HepG2 (cell line): ENCODE data around the gene CDK7. TPM values are rescaled to one million over a fixed set of nuclear protein-coding genes. Genes with fewer than 3 reads are reported as not detected.

Source experiments
- ATAC-seq: fragments of 200-7000 bp; cut with Tn5 transposase; 3 replicates; pipeline ENCODE4 v1.9.1; 2020; ENCODE audit warnings: mild to moderate bottlenecking, moderate library complexity
- BruUV-seq: library from RNA; stranded (reverse); fragments of 400-500 nt; replicated peaks from 2 replicates; lab custom pipeline; 2021; lab: Mats Ljungman, UMichigan
- CTCF ChIA-PET: fragments of 300-600 bp; formaldehyde crosslinking; extraction: SDS; loops from one replicate; lab custom pipeline; 2021; ENCODE audit warnings: low total read pairs, inconsistent platforms, low intra/inter-chr PET ratio; lab: Yijun Ruan, JAX
- POLR2A ChIA-PET: fragments of 350-600 bp; sonication (Branson Sonifier 250); formaldehyde crosslinking; loops from one replicate; lab custom pipeline; 2020; ENCODE audit warnings: antibody characterized with exemption, inconsistent platforms; lab: Yijun Ruan, JAX
- DNase-seq: peaks from one replicate; pipeline ENCODE4 v3.0.0-alpha.2; 2015; ENCODE audit warnings: low spot score
- FAIRE-seq: peaks from 3 replicates; lab custom pipeline; 2011; peaks lifted over from hg19 to GRCh38; lab: Jason Lieb, UNC
- H2AFZ ChIP-seq: one replicate; pipeline ENCODE4 v1.6.1; 2011; ENCODE audit warnings: low read length, inconsistent platforms
- H3K27ac ChIP-seq: fragments of 300-600 bp; 3 replicates; pipeline ENCODE4 v1.8.0; 2011; ENCODE audit warnings: mixed run types, mild to moderate bottlenecking, mixed read lengths, low read length, inconsistent platforms; ENCODE audit not compliant: insufficient read depth; ENCODE audit errors: extremely low read length
- H3K27me3 ChIP-seq, 2 experiments: fragments of 200-600 bp in 1 of 2; 2 replicates in 1 of 2; 3 replicates in 1 of 2; pipeline versions ENCODE4 v1.6.0 to v1.8.0; 2011; ENCODE audit warnings: low read length in 2 of 2, mild to moderate bottlenecking in 2 of 2, moderate library complexity in 2 of 2, inconsistent platforms in 1 of 2; ENCODE audit not compliant: insufficient read depth in 2 of 2, control insufficient read depth in 1 of 2
- H3K36me3 ChIP-seq, 2 experiments: fragments of 200-600 bp in 1 of 2; replicated peaks in 1 of 2; 2 replicates in 1 of 2; 3 replicates in 1 of 2; pipeline versions ENCODE4 v1.5.1 to v1.8.0; 2011; ENCODE audit warnings: low read length in 2 of 2, inconsistent platforms in 1 of 2; ENCODE audit not compliant: insufficient read depth in 2 of 2, control insufficient read depth in 1 of 2
- H3K4me1 ChIP-seq: 2 replicates; pipeline ENCODE4 v1.5.1; 2012; ENCODE audit warnings: low read length, inconsistent platforms; ENCODE audit not compliant: insufficient read depth
- H3K4me2 ChIP-seq: 2 replicates; pipeline ENCODE4 v1.6.0; 2011; ENCODE audit warnings: low read depth, low read length, inconsistent platforms
- H3K4me3 ChIP-seq, 3 experiments: fragments of 200-600 bp in 1 of 3; sonication (generic), shearing (Covaris generic) in 1 of 3; replicated peaks in 1 of 3; 2 replicates each; pipeline ENCODE4 v1.5.1; 2011 to 2016; ENCODE audit warnings: low read length in 3 of 3, inconsistent platforms in 2 of 3, low read depth in 2 of 3, mild to moderate bottlenecking in 2 of 3, control low read depth in 1 of 3, mixed read lengths in 1 of 3; ENCODE audit not compliant: insufficient read depth in 1 of 3
- H3K79me2 ChIP-seq: one replicate; pipeline ENCODE4 v1.6.1; 2011; ENCODE audit warnings: low read length, inconsistent platforms; ENCODE audit not compliant: insufficient read depth
- H3K9ac ChIP-seq: 2 replicates; pipeline ENCODE4 v1.6.0; 2011; ENCODE audit warnings: mild to moderate bottlenecking, low read depth, low read length, inconsistent platforms; ENCODE audit not compliant: insufficient read depth
- H3K9me3 ChIP-seq: 2 replicates; pipeline ENCODE4 v1.5.1; 2012; ENCODE audit warnings: mild to moderate bottlenecking, low read length
- H4K20me1 ChIP-seq: 2 replicates; pipeline ENCODE4 v1.6.0; 2011; ENCODE audit warnings: inconsistent platforms, mild to moderate bottlenecking, low read length, moderate library complexity; ENCODE audit not compliant: insufficient read depth
- ATF1 ChIP-seq: IDR thresholded peaks from 2 replicates; pipeline ENCODE4 v1.6.1; 2016; ENCODE audit warnings: mild to moderate bottlenecking, control low read depth
- ATRX ChIP-seq: sonication (generic); formaldehyde crosslinking; IDR thresholded peaks from 2 replicates; pipeline ENCODE4 v1.4.0; 2020; ENCODE audit warnings: missing genetic modification reagents, borderline replicate concordance
- BCLAF1 ChIP-seq: fragments of 450-650 bp; IDR thresholded peaks from 2 replicates; pipeline ENCODE4 v1.6.1; 2017; ENCODE audit warnings: mild to moderate bottlenecking
- BRCA1 ChIP-seq: sonication (generic); formaldehyde crosslinking; IDR thresholded peaks from 2 replicates; pipeline ENCODE4 v1.4.0; 2020; ENCODE audit warnings: missing genetic modification reagents
- HNF4G ChIP-seq, 2 experiments: sonication (generic) in 1 of 2; formaldehyde crosslinking in 1 of 2; IDR thresholded peaks; 2 replicates each; pipeline versions ENCODE4 v1.4.0 to v1.6.1; 2011 to 2020; ENCODE audit warnings: borderline replicate concordance in 2 of 2, low read depth in 2 of 2, mild to moderate bottlenecking in 2 of 2, low read length in 1 of 2, missing genetic modification reagents in 1 of 2, moderate library complexity in 1 of 2
- HOXA5 ChIP-seq: sonication (generic); formaldehyde crosslinking; IDR thresholded peaks from 2 replicates; pipeline ENCODE4 v1.4.0; 2020; ENCODE audit warnings: missing genetic modification reagents
- HOXD1 ChIP-seq: sonication (generic); formaldehyde crosslinking; IDR thresholded peaks from 2 replicates; pipeline ENCODE4 v1.5.0; 2020; ENCODE audit warnings: missing genetic modification reagents
- JUNB ChIP-seq: sonication (generic); formaldehyde crosslinking; IDR thresholded peaks from 2 replicates; pipeline ENCODE4 v1.8.0; 2022; ENCODE audit warnings: missing genetic modification reagents, mild to moderate bottlenecking, borderline replicate concordance
- MBD4 ChIP-seq: IDR thresholded peaks from 2 replicates; pipeline ENCODE4 v1.6.1; 2012; ENCODE audit warnings: low read length, inconsistent platforms, borderline replicate concordance
- POLR2G ChIP-seq: fragments of 200-400 bp; formaldehyde crosslinking; IDR thresholded peaks from 2 replicates; pipeline ENCODE4 v1.6.1; 2018; ENCODE audit warnings: mild to moderate bottlenecking, low read depth, low read length, moderate library complexity
- SP1 ChIP-seq, 2 experiments: fragments of 450-650 bp in 1 of 2; sonication (generic) in 1 of 2; formaldehyde crosslinking in 1 of 2; IDR thresholded peaks; 2 replicates each; pipeline versions ENCODE4 v1.4.0 to v1.6.1; 2016 to 2020; ENCODE audit warnings: missing genetic modification reagents in 1 of 2
- ZNF136 ChIP-seq: sonication (generic); formaldehyde crosslinking; IDR thresholded peaks from 2 replicates; pipeline ENCODE4 v1.8.1; 2022; ENCODE audit warnings: low read depth, mild to moderate bottlenecking, moderate library complexity, missing genetic modification reagents
- ZNF337 ChIP-seq: sonication (generic); formaldehyde crosslinking; IDR thresholded peaks from 2 replicates; pipeline ENCODE4 v1.5.1; 2020; ENCODE audit warnings: missing genetic modification reagents, low read depth, mild to moderate bottlenecking, borderline replicate concordance
- ZNF441 ChIP-seq: sonication (generic); formaldehyde crosslinking; IDR thresholded peaks from 2 replicates; pipeline ENCODE4 v1.7.0; 2021; ENCODE audit warnings: missing genetic modification reagents, borderline replicate concordance
- ZNF562 ChIP-seq: sonication (generic); formaldehyde crosslinking; IDR thresholded peaks from 2 replicates; pipeline ENCODE4 v1.8.0; 2022; ENCODE audit warnings: missing genetic modification reagents, borderline replicate concordance
- ZNF674 ChIP-seq: sonication (generic); formaldehyde crosslinking; IDR thresholded peaks from 2 replicates; pipeline ENCODE4 v1.5.0; 2020; ENCODE audit warnings: low read depth, mild to moderate bottlenecking, missing genetic modification reagents
- ZSCAN22 ChIP-seq: sonication (generic); formaldehyde crosslinking; IDR thresholded peaks from 2 replicates; pipeline ENCODE4 v1.4.0; 2020; ENCODE audit warnings: mild to moderate bottlenecking, missing genetic modification reagents
- WGBS: methylation state at CpG from one replicate; pipeline ENCODE4 v1.1.6; 2017; ENCODE audit warnings: low lambda C conversion rate; 5-methylcytosine and 5-hydroxymethylcytosine counted together
- in situ Hi-C: cut with HindIII; loops from 2 replicates; pipeline ENCODE4 v1.10.0; 2017; ENCODE audit warnings: low pct_unique_long_range_greater_than_20kb; ENCODE audit not compliant: extremely low pct_ligation_motif_present
- intact Hi-C: fragments of 100-400 bp; cut with micrococcal nuclease; formaldehyde crosslinking; loops from one replicate; pipeline ENCODE4 v1.10.0; 2022; ENCODE audit not compliant: unreplicated experiment
- polyA plus RNA-seq, 8 experiments: library from polyadenylated mRNA; depleted of rRNA in 3 of 8; stranded (reverse) in 7 of 8; unstranded in 1 of 8; fragments of >200 nt; fragmentation: Illumina TruSeq in 4 of 8; extraction: Trizol in 4 of 8; gene quantifications; 2 replicates each; pipeline versions ENCODE4 v1.2.1 to v1.2.3, GENCODE V29; 2011 to 2016; ENCODE audit warnings: low read depth in 4 of 8, missing spikeins in 1 of 8, mixed read lengths in 1 of 8; ENCODE audit not compliant: insufficient read depth in 1 of 8
- total RNA-seq, 5 experiments: library from RNA; depleted of rRNA; stranded (reverse); fragments of >200 nt; fragmentation: Illumina TruSeq; extraction: Trizol; gene quantifications; 2 replicates each; pipeline ENCODE4 v1.2.3, GENCODE V29; 2016; ENCODE audit warnings: low read depth in 1 of 5

Gene CDK7
- total and polyA plus RNA-seq, 2 of the 13 experiments (the other 11 are each of a cell fraction or from before 2014, with no cell fraction given) = 41.2 to 54.9 TPM

GRCh38 chr5:69312459-69313160 lies 77.9 kb downstream of the CDK7 start:
- POLR2A ChIA-PET = no interaction called here
- no peak for ATAC-seq

More at GRCh38 chr5:69312459-69313160, 77.9 kb downstream of the CDK7 start:
- Histone ChIP-seq H4K20me1 (no peaks in the 10 kb centered on the region), H3K4me1 (no peaks in the 10 kb centered on the region), H2AFZ (no peak overlapping the region), H3K36me3 (peaks cover 1 to 15% of the 10 kb centered on the region in 2 experiments; a peak in 3 of 5 replicates), H3K4me2 (no peak overlapping the region), H3K9me3 (no peaks in the 10 kb centered on the region), H3K9ac (no peak overlapping the region), H3K4me3 (no peak overlapping the region), H3K27ac (no peak overlapping the region), H3K79me2 (no peaks in the 10 kb centered on the region), H3K27me3 (no peaks in the 10 kb centered on the region)
- no peak for FAIRE-seq
- in situ Hi-C loops = no loop called here
- DNase-seq = no peak
- CTCF ChIA-PET = no interaction called here
- BruUV-seq = no TSS peak
- 83% methylated on average over 5 of the region's 5 CpGs for WGBS
- intact Hi-C loops = no loop called here
- TF ChIP-seq HOXA5 = no peak
- no peak for TF ChIP-seq MBD4
- TF ChIP-seq JUNB (CRISPR knock-in tag) = no peak
- no peak for TF ChIP-seq ZNF674 (CRISPR knock-in tag)
- no peak for TF ChIP-seq HNF4G (IDR thresholded peaks at IDR 0.05; ENCODE audit: borderline replicate concordance, low read depth, low read length)
- TF ChIP-seq HNF4G (CRISPR knock-in tag; IDR thresholded peaks at IDR 0.05; ENCODE audit: borderline replicate concordance, low read depth) = no peak
- TF ChIP-seq ZNF441 (CRISPR knock-in tag) = no peak
- no peak for TF ChIP-seq HOXD1 (CRISPR knock-in tag)
- no peak for TF ChIP-seq ZNF337 (CRISPR knock-in tag)
- TF ChIP-seq ATRX = no peak
- TF ChIP-seq ZSCAN22 = no peak
- no peak for TF ChIP-seq POLR2G
- TF ChIP-seq BRCA1 (CRISPR knock-in tag) = no peak
- TF ChIP-seq BCLAF1 = no peak
- no peak for TF ChIP-seq ATF1 (CRISPR knock-in tag)
- no peak for TF ChIP-seq ZNF136 (CRISPR knock-in tag)
- TF ChIP-seq SP1 (IDR thresholded peaks at IDR 0.05) = no peak
- TF ChIP-seq SP1 (CRISPR knock-in tag; IDR thresholded peaks at IDR 0.05) = no peak
- no peak for TF ChIP-seq ZNF562 (CRISPR knock-in tag)
- TF ChIP-seq, all 625 proteins: peak for 0
